Esophagus squamous epithelium (tissue), 5 donors: ENCODE data around the gene MAGI1. TPM values are rescaled to one million over a fixed set of nuclear protein-coding genes. Genes with fewer than 3 reads are reported as not detected.

Source experiments
- DNase-seq: peaks from one replicate; lab custom pipeline; 2025; lab: John Stamatoyannopoulos, UW
- H3K27ac ChIP-seq, 4 donors: fragments of 200-600 bp; sonication (generic); one replicate each; pipeline ENCODE4 v1.5.1; 2016 to 2019; ENCODE audit warnings: mild to moderate bottlenecking in 1 of 4
- H3K27me3 ChIP-seq, 4 donors: fragments of 200-600 bp; sonication (generic); 1 replicate in 3 of 4; 2 replicates in 1 of 4; pipeline versions ENCODE4 v1.5.1 to v1.6.0; 2017 to 2021; ENCODE audit warnings: antibody characterized with exemption in 1 of 4
- H3K36me3 ChIP-seq, 3 donors: fragments of 200-600 bp; sonication (generic); one replicate each; pipeline ENCODE4 v1.5.1; 2016 to 2019
- H3K4me1 ChIP-seq, 3 donors: fragments of 200-600 bp; sonication (generic); one replicate each; pipeline ENCODE4 v1.5.1; 2017 to 2019
- H3K4me3 ChIP-seq, 4 donors: fragments of 200-600 bp; sonication (generic); 1 replicate in 3 of 4; 2 replicates in 1 of 4; pipeline ENCODE4 v1.5.1; 2016 to 2019; ENCODE audit warnings: mild to moderate bottlenecking in 2 of 4, moderate library complexity in 1 of 4
- H3K9me3 ChIP-seq, 3 donors: fragments of 200-600 bp; sonication (generic); one replicate each; pipeline ENCODE4 v1.5.1; 2016 to 2019
- POLR2A ChIP-seq, 4 donors: fragments of 450-650 bp; IDR thresholded peaks; one replicate each; pipeline ENCODE4 v1.6.1; 2017; ENCODE audit warnings: antibody characterized with exemption in 4 of 4, mild to moderate bottlenecking in 4 of 4, moderate library complexity in 3 of 4
- WGBS, 2 donors: methylation state at CpG; one replicate each; pipeline ENCODE4 v1.1.5; 2018; 5-methylcytosine and 5-hydroxymethylcytosine counted together
- intact Hi-C: fragments of 100-400 bp; cut with DNase I; formaldehyde crosslinking; loops from one replicate; pipeline ENCODE4 v1.15.0; 2022
- total RNA-seq, 4 donors: library from RNA; depleted of rRNA; stranded (reverse); fragments of >200 nt; gene quantifications; one replicate each; pipeline ENCODE4 v1.1.0, GENCODE V29; 2016
- TF ChIP-seq, protein P1 (sequence below), 6 experiments: fragments of 450-650 bp in 4 of 6; fragments of 200-600 bp in 2 of 6; sonication (generic) in 2 of 6; IDR thresholded peaks; one replicate each; pipeline ENCODE4 v1.5.1; 2016 to 2019; ENCODE audit warnings: antibody characterized with exemption in 6 of 6, mild to moderate bottlenecking in 4 of 6, moderate library complexity in 4 of 6
- donor health status: DM: yes; HTN: yes; CAD: no.

The MAGI1 gene
- total RNA-seq, 4 donors from 2014 or later = 12.0 to 28.2 (median 21.1) TPM

DNA sequence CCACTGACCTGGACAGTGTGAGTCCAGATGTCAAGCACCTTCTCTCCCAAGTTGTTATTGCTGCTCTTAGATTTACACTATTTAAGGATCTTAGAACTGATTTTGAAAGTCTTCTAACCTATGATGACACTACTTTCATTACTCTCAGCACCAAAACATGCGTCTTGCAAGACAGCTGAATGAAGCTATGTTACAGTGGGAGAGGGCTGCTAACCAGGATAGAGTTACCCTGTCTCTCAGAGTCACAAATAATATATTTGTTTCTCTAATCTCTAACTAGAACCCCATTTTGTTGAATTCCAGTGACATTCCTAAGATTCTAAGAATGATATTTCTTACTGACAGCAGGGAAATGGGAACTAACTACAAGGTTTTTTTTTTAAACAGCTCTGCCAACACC lies 455.5 kb downstream of the MAGI1 start:
- no peaks in the 10 kb centered on the region for H3K36me3 ChIP-seq

DNA sequence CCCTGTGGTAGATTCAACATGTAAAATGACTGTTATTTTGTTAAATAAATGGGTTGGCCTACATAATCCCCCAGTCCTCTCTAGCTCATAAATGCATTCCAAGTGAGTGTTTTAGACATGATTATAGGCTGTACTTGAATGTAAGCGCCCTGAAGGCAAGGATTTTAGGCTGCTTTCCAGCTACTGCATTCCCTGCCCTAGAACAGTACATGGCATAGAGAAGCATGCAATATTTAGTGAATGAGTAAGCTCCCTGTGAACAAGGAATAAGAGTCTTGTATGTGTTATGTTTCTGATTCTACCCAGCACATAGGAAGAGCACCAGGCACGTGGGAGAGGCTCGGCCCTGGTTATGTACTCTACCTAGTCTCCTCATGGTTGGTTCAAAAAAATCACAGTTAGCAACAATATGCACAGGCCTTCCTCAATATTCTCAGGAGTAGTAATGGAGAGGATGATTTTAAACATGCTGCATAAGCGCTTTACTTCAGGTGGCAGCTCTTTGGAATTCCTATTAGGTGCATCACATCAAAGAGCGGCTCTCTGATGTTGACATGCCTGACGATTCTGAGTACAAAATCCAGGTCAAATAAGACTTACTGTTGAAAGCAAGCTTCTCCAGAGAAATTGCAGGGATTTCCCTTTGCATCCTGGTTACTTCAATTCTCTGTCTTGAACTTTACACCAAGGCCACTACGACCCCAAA lies 456.6 kb downstream of the MAGI1 start:
- no peak for DNase-seq
- Histone ChIP-seq H3K9me3 (no peaks in the 10 kb centered on the region), H3K4me1 (peaks cover 0 to 2% (median 0%) of the 10 kb centered on the region in 3 donors), H3K36me3 (no peaks in the 10 kb centered on the region), H3K27me3 (no peaks in the 10 kb centered on the region), H3K27ac (no peak overlapping the region), H3K4me3 (no peak overlapping the region)
- TF ChIP-seq POLR2A (IDR thresholded peaks at IDR 0.05) = no peak
- TF ChIP-seq, protein P1, sequence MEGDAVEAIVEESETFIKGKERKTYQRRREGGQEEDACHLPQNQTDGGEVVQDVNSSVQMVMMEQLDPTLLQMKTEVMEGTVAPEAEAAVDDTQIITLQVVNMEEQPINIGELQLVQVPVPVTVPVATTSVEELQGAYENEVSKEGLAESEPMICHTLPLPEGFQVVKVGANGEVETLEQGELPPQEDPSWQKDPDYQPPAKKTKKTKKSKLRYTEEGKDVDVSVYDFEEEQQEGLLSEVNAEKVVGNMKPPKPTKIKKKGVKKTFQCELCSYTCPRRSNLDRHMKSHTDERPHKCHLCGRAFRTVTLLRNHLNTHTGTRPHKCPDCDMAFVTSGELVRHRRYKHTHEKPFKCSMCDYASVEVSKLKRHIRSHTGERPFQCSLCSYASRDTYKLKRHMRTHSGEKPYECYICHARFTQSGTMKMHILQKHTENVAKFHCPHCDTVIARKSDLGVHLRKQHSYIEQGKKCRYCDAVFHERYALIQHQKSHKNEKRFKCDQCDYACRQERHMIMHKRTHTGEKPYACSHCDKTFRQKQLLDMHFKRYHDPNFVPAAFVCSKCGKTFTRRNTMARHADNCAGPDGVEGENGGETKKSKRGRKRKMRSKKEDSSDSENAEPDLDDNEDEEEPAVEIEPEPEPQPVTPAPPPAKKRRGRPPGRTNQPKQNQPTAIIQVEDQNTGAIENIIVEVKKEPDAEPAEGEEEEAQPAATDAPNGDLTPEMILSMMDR (IDR thresholded peaks at IDR 0.05) = no peak
- 73 to 83% methylated on average over 7 of the region's 7 CpGs for WGBS, 2 donors
- intact Hi-C loops = no loop called here

More for the DNA sequence above, 455.5 kb downstream of the MAGI1 start:
- Histone ChIP-seq H3K4me3 (no peak overlapping the region), H3K9me3 (no peaks in the 10 kb centered on the region), H3K4me1 (peaks cover 0 to 4% (median 0%) of the 10 kb centered on the region in 3 donors), H3K27me3 (no peaks in the 10 kb centered on the region), H3K27ac (no peak overlapping the region)
- intact Hi-C loops = no loop called here
- 82 to 93% methylated on average over 1 of the region's 1 CpG for WGBS, 2 donors
- no peak for DNase-seq
- TF ChIP-seq, protein P1 (IDR thresholded peaks at IDR 0.05) = no peak
- no peak for TF ChIP-seq POLR2A (IDR thresholded peaks at IDR 0.05)

GRCh38 chr3:65581313-65581712 lies 457.4 kb downstream of the MAGI1 start:
- Histone ChIP-seq H3K27me3 (no peaks in the 10 kb centered on the region), H3K4me3 (no peak overlapping the region), H3K9me3 (no peaks in the 10 kb centered on the region), H3K4me1 (peaks cover 0 to 8% (median 0%) of the 10 kb centered on the region in 3 donors), H3K36me3 (no peaks in the 10 kb centered on the region), H3K27ac (no peak overlapping the region)
- 76 to 92% methylated on average over 2 of the region's 2 CpGs for WGBS, 2 donors
- intact Hi-C loops = no loop called here
- no peak for DNase-seq
- TF ChIP-seq, protein P1 (IDR thresholded peaks at IDR 0.05) = no peak
- no peak for TF ChIP-seq POLR2A (IDR thresholded peaks at IDR 0.05)

- H3K27ac ChIP-seq = no peak overlapping the region
- WGBS, 2 donors = 94% methylated on average over 5 of the region's 5 CpGs; no CpG with 5 or more reads in 1 of the 2 donors
These were observed 459.9 kb downstream of the MAGI1 start for GRCh38 chr3:65578861-65579260.

More at GRCh38 chr3:65578861-65579260, 459.9 kb downstream of the MAGI1 start:
- DNase-seq = no peak
- Histone ChIP-seq H3K27me3 (no peaks in the 10 kb centered on the region), H3K9me3 (no peaks in the 10 kb centered on the region), H3K4me1 (peaks cover 0 to 8% (median 0%) of the 10 kb centered on the region in 3 donors), H3K36me3 (no peaks in the 10 kb centered on the region), H3K4me3 (no peak overlapping the region)
- no peak for TF ChIP-seq POLR2A (IDR thresholded peaks at IDR 0.05)
- TF ChIP-seq, protein P1 (IDR thresholded peaks at IDR 0.05) = no peak
- intact Hi-C loops = no loop called here
